Mesenteric fat pad (tissue), 1 donor: Measurements from ENCODE around the gene NACC1. TPM values are rescaled to one million over a fixed set of nuclear protein-coding genes. Genes with fewer than 3 reads are reported as not detected.
"Not testable (repeated sequence)": the region's sequence is repeated elsewhere in the genome, so short reads cannot be mapped to it uniquely, and the experiment has no call there.

ENCODE experiments used
- DNase-seq: peaks from one replicate; pipeline ENCODE4 v3.0.0-alpha.2; 2020; ENCODE audit warnings: low spot score
- total RNA-seq: library from RNA; stranded (reverse); fragmentation: NEBNext Ultra II Directional; extraction: Animal tissue kit (Norgen Biotek cat#: 25700); gene quantifications from one replicate; pipeline ENCODE4 v1.2.1, GENCODE V29; 2021
- donor health status: DM: yes; HTN: yes; CAD: no.

Gene NACC1
- total RNA-seq, 1 donor from 2014 or later: 45.2 TPM

GRCh38 chr19:13138171-13138915 lies 20.3 kb downstream of the NACC1 start:
- no peak for DNase-seq

GRCh38 chr19:13138916-13139198 lies 20.8 kb downstream of the NACC1 start:
- DNase-seq: no peak

GRCh38 chr19:13139633-13140311 lies 21.7 kb downstream of the NACC1 start:
- DNase-seq: no peak

GRCh38 chr19:13146763-13147563 lies 28.9 kb downstream of the NACC1 start:
- DNase-seq: no peak

- DNase-seq: not testable (repeated sequence)
Measured at GRCh38 chr19:13149173-13149627, 31.1 kb downstream of the NACC1 start.

- no peak for DNase-seq
Measured at GRCh38 chr19:13149628-13150186, 31.6 kb downstream of the NACC1 start.

- peak; percentile 99 for DNase-seq
Measured at GRCh38 chr19:13150187-13150930, 32.3 kb downstream of the NACC1 start, which contains the start of the genes IER2 and STX10. Gene IER2 (plus strand): TSS chr19:13150411. CDS start chr19:13153187, 2,776 bp downstream. Gene STX10 (minus strand): TSS chr19:13150375. CDS start chr19:13150173, 202 bp downstream.

GRCh38 chr19:13150931-13151604 lies 33.0 kb downstream of the NACC1 start:
- no peak for DNase-seq

- peak; percentile 99 for DNase-seq
Measured at GRCh38 chr19:13151605-13152355, 33.7 kb downstream of the NACC1 start.

- DNase-seq: no peak
Measured at GRCh38 chr19:13152356-13152973, 34.4 kb downstream of the NACC1 start.

GRCh38 chr19:13152974-13153568 lies 35.0 kb downstream of the NACC1 start:
- peak; percentile 100 for DNase-seq

GRCh38 chr19:13153569-13154240 lies 35.6 kb downstream of the NACC1 start:
- DNase-seq: no peak

- peak; percentile 96 for DNase-seq
Measured at GRCh38 chr19:13154241-13154778, 36.2 kb downstream of the NACC1 start.

GRCh38 chr19:13154911-13155471 lies 36.9 kb downstream of the NACC1 start:
- DNase-seq: no peak

GRCh38 chr19:13155472-13156359 lies 37.7 kb downstream of the NACC1 start:
- peak; percentile 95 for DNase-seq

- DNase-seq: no peak
Measured at GRCh38 chr19:13159713-13160112, 41.6 kb downstream of the NACC1 start.
